Measurements from ENCODE around the gene FRY. TPM values are rescaled to one million over a fixed set of nuclear protein-coding genes. Genes with fewer than 3 reads are reported as not detected.
"Not testable (repeated sequence)": the region's sequence is repeated elsewhere in the genome, so short reads cannot be mapped to it uniquely, and the experiment has no call there.

Gene FRY
- total and polyA plus RNA-seq, 9 of the 15 experiments (the other 6 are each of a cell fraction or from before 2014, with no cell fraction given): 0.03 to 0.31 (median 0.11) TPM; not detected in 3

- Histone ChIP-seq H3K9me1 (ENCODE audit: control insufficient read depth, insufficient read depth, low read length) (no peaks in the 10 kb centered on the region), H2AFZ (ENCODE audit: low read depth, low read length) (no peak overlapping the region), H3K9me3 (replicated peaks; ENCODE audit: control insufficient read depth, insufficient read depth, low read depth, low read length) (no peaks in the 10 kb centered on the region), H3K4me1 (replicated peaks in 1 of 2; ENCODE audit: control insufficient read depth in 2 of 2, insufficient read depth in 2 of 2, low read length in 2 of 2) (no peaks in the 10 kb centered on the region), H3K36me3 (ENCODE audit: control insufficient read depth, insufficient read depth, low read length) (no peaks in the 10 kb centered on the region), H3K27me3 (ENCODE audit: control insufficient read depth in 2 of 2, insufficient read depth in 2 of 2, low read length in 2 of 2) (no peaks in the 10 kb centered on the region), H3K9ac (ENCODE audit: insufficient read depth in 1 of 2, low read depth in 2 of 2, low read length in 2 of 2) (no peak overlapping the region), H3K27ac (ENCODE audit: extremely low read depth, low read depth, low read length) (no peak overlapping the region), H4K20me1 (replicated peaks; ENCODE audit: control insufficient read depth, insufficient read depth, low read length) (no peaks in the 10 kb centered on the region), H3K79me2 (ENCODE audit: control insufficient read depth, insufficient read depth, low read length) (no peaks in the 10 kb centered on the region), H3K4me2 (ENCODE audit: insufficient read depth, low read length) (no peak overlapping the region), H3K4me3 (no peak overlapping the region)
- FAIRE-seq: no peak
- intact Hi-C loops (cut with micrococcal nuclease): no loop called here
- 2% methylated on average over 5 of the region's 5 CpGs for WGBS (ENCODE audit: insufficient coverage, low coverage, missing lambda C conversion rate)
- ChIA-PET POLR2A (no interaction called here), CTCF (ENCODE audit: low intra/inter-chr PET ratio) (no interaction called here)
- in situ Hi-C loops (cut with MboI): no loop called here
- no peak for DNase-seq (ENCODE audit: extremely low read depth in 1 of 4, low spot score in 3 of 4)
- no peak for TF ChIP-seq MIER1 (IDR thresholded peaks at IDR 0.05; ENCODE audit: low read depth)
- no peak for TF ChIP-seq XRCC4 (IDR thresholded peaks at IDR 0.05; ENCODE audit: extremely low read depth, insufficient read depth, insufficient read length)
- TF ChIP-seq CHD2 (IDR thresholded peaks at IDR 0.05; ENCODE audit: low read depth, low read length): no peak
- 0 out of 2 replicates have a peak, but pooled peaks have one; percentile 8 for TF ChIP-seq NFIC (IDR thresholded peaks at IDR 0.05)
- ATAC-seq: no peak
- no TSS peak for BruUV-seq (replicated peaks)
These were observed 49.0 kb upstream of the FRY start for GRCh38 chr13:31982540-31982939.

GRCh38 chr13:31983696-31984095 is 47.9 kb upstream of the FRY start:
- H3K79me2 ChIP-seq (ENCODE audit: control insufficient read depth, insufficient read depth, low read length); DNase-seq (ENCODE audit: extremely low read depth in 1 of 4, low spot score in 3 of 4); H3K4me1 ChIP-seq (replicated peaks in 1 of 2; ENCODE audit: control insufficient read depth in 2 of 2, insufficient read depth in 2 of 2, low read length in 2 of 2); H3K9ac ChIP-seq (ENCODE audit: insufficient read depth in 1 of 2, low read depth in 2 of 2, low read length in 2 of 2); in situ Hi-C loops (cut with MboI); H3K27ac ChIP-seq (ENCODE audit: extremely low read depth, low read depth, low read length); H2AFZ ChIP-seq (ENCODE audit: low read depth, low read length); ATAC-seq; CTCF ChIA-PET (ENCODE audit: low intra/inter-chr PET ratio); BruUV-seq (replicated peaks); H3K9me1 ChIP-seq (ENCODE audit: control insufficient read depth, insufficient read depth, low read length); intact Hi-C loops (cut with micrococcal nuclease); H3K36me3 ChIP-seq (ENCODE audit: control insufficient read depth, insufficient read depth, low read length); H3K27me3 ChIP-seq (ENCODE audit: control insufficient read depth in 2 of 2, insufficient read depth in 2 of 2, low read length in 2 of 2); POLR2A ChIA-PET; H4K20me1 ChIP-seq (replicated peaks; ENCODE audit: control insufficient read depth, insufficient read depth, low read length); H3K4me2 ChIP-seq (ENCODE audit: insufficient read depth, low read length); H3K4me3 ChIP-seq; H3K9me3 ChIP-seq (replicated peaks; ENCODE audit: control insufficient read depth, insufficient read depth, low read depth, low read length); FAIRE-seq: not testable (repeated sequence)
- WGBS (ENCODE audit: insufficient coverage, low coverage, missing lambda C conversion rate): 0% methylated on average over 2 of the region's 2 CpGs

DNA sequence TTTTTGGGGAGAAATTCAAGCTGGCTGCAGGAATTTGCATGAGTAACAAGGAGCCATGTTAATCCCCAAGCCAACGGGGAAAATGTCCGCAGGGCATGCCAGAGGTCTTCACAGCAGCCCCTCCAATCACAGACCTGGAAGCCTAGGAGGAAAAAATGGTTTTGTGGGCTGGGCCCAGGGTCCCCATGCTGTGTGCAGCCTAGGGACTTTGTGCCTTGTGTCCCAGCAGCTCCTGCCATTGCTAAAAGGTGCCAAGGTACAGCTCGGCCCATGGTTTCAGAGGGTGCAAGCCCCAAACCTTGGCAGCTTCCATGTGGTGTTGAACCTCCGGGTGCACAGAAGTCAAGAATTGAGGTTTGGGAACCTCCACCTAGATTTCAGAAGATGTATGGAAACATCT is 47.2 kb upstream of the FRY start:
- POLR2A ChIA-PET: not testable (repeated sequence)

More for the DNA sequence above, 47.2 kb upstream of the FRY start:
- CTCF ChIA-PET (ENCODE audit: low intra/inter-chr PET ratio); H3K27ac ChIP-seq (ENCODE audit: extremely low read depth, low read depth, low read length); H3K9ac ChIP-seq (ENCODE audit: insufficient read depth in 1 of 2, low read depth in 2 of 2, low read length in 2 of 2); H3K4me3 ChIP-seq; H2AFZ ChIP-seq (ENCODE audit: low read depth, low read length); ATAC-seq; H3K27me3 ChIP-seq (ENCODE audit: control insufficient read depth in 2 of 2, insufficient read depth in 2 of 2, low read length in 2 of 2); BruUV-seq (replicated peaks); H3K36me3 ChIP-seq (ENCODE audit: control insufficient read depth, insufficient read depth, low read length); FAIRE-seq; DNase-seq (ENCODE audit: extremely low read depth in 1 of 4, low spot score in 3 of 4); intact Hi-C loops (cut with micrococcal nuclease); H3K79me2 ChIP-seq (ENCODE audit: control insufficient read depth, insufficient read depth, low read length); H4K20me1 ChIP-seq (replicated peaks; ENCODE audit: control insufficient read depth, insufficient read depth, low read length); H3K9me1 ChIP-seq (ENCODE audit: control insufficient read depth, insufficient read depth, low read length); H3K4me1 ChIP-seq (replicated peaks in 1 of 2; ENCODE audit: control insufficient read depth in 2 of 2, insufficient read depth in 2 of 2, low read length in 2 of 2); H3K4me2 ChIP-seq (ENCODE audit: insufficient read depth, low read length); H3K9me3 ChIP-seq (replicated peaks; ENCODE audit: control insufficient read depth, insufficient read depth, low read depth, low read length); in situ Hi-C loops (cut with MboI): not testable (repeated sequence)
- 0% methylated on average over 4 of the region's 4 CpGs for whole genome bisulfite sequencing (ENCODE audit: insufficient coverage, low coverage, missing lambda C conversion rate)

All from K562 (cell line).